H1 (cell line): Measurements from ENCODE around the gene C12orf76. TPM values are rescaled to one million over a fixed set of nuclear protein-coding genes. Genes with fewer than 3 reads are reported as not detected.

Experiments used
- BCL11A ChIP-seq, 2 experiments: IDR thresholded peaks; one replicate each; pipeline ENCODE4 v1.6.1; 2011; ENCODE audit warnings: low read depth in 2 of 2, low read length in 2 of 2, mild to moderate bottlenecking in 2 of 2
- GABPA ChIP-seq: IDR thresholded peaks from 2 replicates; pipeline ENCODE4 v1.6.1; 2011; ENCODE audit warnings: mild to moderate bottlenecking, low read length, moderate library complexity, borderline replicate concordance; ENCODE audit not compliant: insufficient read depth
- POLR2A ChIP-seq, 2 experiments: IDR thresholded peaks; 1 replicate in 1 of 2; 2 replicates in 1 of 2; pipeline ENCODE4 v1.6.1; 2011; ENCODE audit warnings: low read depth in 2 of 2, low read length in 2 of 2, mild to moderate bottlenecking in 2 of 2; ENCODE audit errors: control extremely low read depth in 1 of 2
- TAF1 ChIP-seq: IDR thresholded peaks from 2 replicates; pipeline ENCODE4 v1.6.1; 2011; ENCODE audit warnings: mild to moderate bottlenecking, low read depth, low read length
- polyA plus RNA-seq, 7 experiments: library from polyadenylated mRNA; depleted of rRNA in 3 of 7; stranded (reverse) in 5 of 7; unstranded in 2 of 7; fragments of >200 nt in 5 of 7; fragments of 200-250 nt in 2 of 7; gene quantifications; 1 replicate in 5 of 7; 2 replicates in 1 of 7; 4 replicates in 1 of 7; pipeline versions ENCODE4 v1.2.1 to v1.2.3, GENCODE V29; 2011 to 2013; ENCODE audit warnings: missing spikeins in 2 of 7, mixed read lengths in 2 of 7
- total RNA-seq: library from RNA; stranded (reverse); fragmentation: NEBNext Ultra II Directional; extraction: Animal tissue kit (Norgen Biotek cat#: 25700); gene quantifications from 2 replicates; pipeline ENCODE4 v1.2.1, GENCODE V29; 2021

The C12orf76 gene
- total and polyA plus RNA-seq, 2 of the 8 experiments (the other 6 are each of a cell fraction or from before 2014, with no cell fraction given): 14.4 to 18.6 TPM

GRCh38 chr12:110071504-110071903, 23.2 kb upstream of the C12orf76 start (continued):
- TF ChIP-seq BCL11A (IDR thresholded peaks at IDR 0.05; ENCODE audit: low read depth in 2 of 2, low read length in 2 of 2): no peak
- TF ChIP-seq POLR2A (IDR thresholded peaks at IDR 0.05; ENCODE audit: control extremely low read depth in 1 of 2, low read depth in 2 of 2, low read length in 2 of 2): no peak
- TF ChIP-seq GABPA: no peak
- no peak for TF ChIP-seq TAF1
